Liver (tissue), 9 donors: ENCODE results near the gene IWS1. TPM values are rescaled to one million over a fixed set of nuclear protein-coding genes. Genes with fewer than 3 reads are reported as not detected.

ENCODE experiments used
- DNase-seq: peaks from one replicate; pipeline ENCODE4 v3.0.0-alpha.2; 2017; ENCODE audit warnings: low spot score
- H3K27ac ChIP-seq, 2 donors: one replicate each; pipeline ENCODE4 v1.7.0; 2013; ENCODE audit warnings: inconsistent platforms in 2 of 2, low read length in 2 of 2, control low read depth in 1 of 2, low read depth in 1 of 2, mild to moderate bottlenecking in 1 of 2
- H3K27me3 ChIP-seq, 4 donors: one replicate each; pipeline versions ENCODE4 v1.6.1 to v1.7.0; 2013; ENCODE audit warnings: low read length in 3 of 4, inconsistent platforms in 1 of 4, mild to moderate bottlenecking in 1 of 4, moderate library complexity in 1 of 4; ENCODE audit not compliant: control insufficient read depth in 4 of 4, insufficient read depth in 4 of 4
- H3K36me3 ChIP-seq, 4 donors: one replicate each; pipeline versions ENCODE4 v1.6.1 to v1.7.0; 2013; ENCODE audit warnings: low read length in 3 of 4, mild to moderate bottlenecking in 3 of 4, low read depth in 1 of 4, moderate library complexity in 1 of 4; ENCODE audit not compliant: control insufficient read depth in 4 of 4, insufficient read depth in 3 of 4
- H3K4me1 ChIP-seq, 4 donors: one replicate each; pipeline versions ENCODE4 v1.6.1 to v1.7.0; 2013; ENCODE audit warnings: low read length in 3 of 4, mild to moderate bottlenecking in 3 of 4, moderate library complexity in 1 of 4; ENCODE audit not compliant: control insufficient read depth in 4 of 4, insufficient read depth in 4 of 4
- H3K4me3 ChIP-seq, 3 donors: one replicate each; pipeline versions ENCODE4 v1.6.1 to v1.7.0; 2013; ENCODE audit warnings: low read length in 3 of 3, control low read depth in 1 of 3, low read depth in 1 of 3, mild to moderate bottlenecking in 1 of 3
- H3K9ac ChIP-seq, 2 donors: one replicate each; pipeline ENCODE4 v1.7.0; 2013; ENCODE audit warnings: low read length in 2 of 2, mild to moderate bottlenecking in 2 of 2, moderate library complexity in 2 of 2, control low read depth in 1 of 2, low read depth in 1 of 2
- H3K9me3 ChIP-seq, 4 donors: one replicate each; pipeline versions ENCODE4 v1.6.1 to v1.7.0; 2013; ENCODE audit warnings: low read length in 3 of 4; ENCODE audit not compliant: control insufficient read depth in 4 of 4
- ATF3 ChIP-seq: IDR thresholded peaks from 2 replicates; pipeline ENCODE4 v1.6.1; 2016; ENCODE audit warnings: antibody characterized with exemption
- CTCF ChIP-seq: fragments of 150-350 bp; IDR thresholded peaks from 2 replicates; pipeline ENCODE4 v1.5.1; 2017; ENCODE audit warnings: improper control_type of control experiment, low read depth, low read length; ENCODE audit not compliant: missing input control
- EGR1 ChIP-seq, 2 donors: IDR thresholded peaks; 2 replicates each; pipeline ENCODE4 v1.6.1; 2016 to 2018; ENCODE audit warnings: antibody characterized with exemption in 2 of 2, low read depth in 2 of 2
- FOXA1 ChIP-seq: IDR thresholded peaks from 2 replicates; pipeline ENCODE4 v1.6.1; 2016; ENCODE audit warnings: antibody characterized with exemption
- FOXA2 ChIP-seq: IDR thresholded peaks from 2 replicates; pipeline ENCODE4 v1.6.1; 2016; ENCODE audit warnings: antibody characterized with exemption
- GABPA ChIP-seq, 2 donors: IDR thresholded peaks in 1 of 2; conservative IDR thresholded peaks in 1 of 2; 2 replicates each; pipeline ENCODE4 v1.6.1; 2016; ENCODE audit warnings: antibody characterized with exemption in 2 of 2, mild to moderate bottlenecking in 1 of 2, moderate library complexity in 1 of 2
- HNF4A ChIP-seq, 2 donors: conservative IDR thresholded peaks; 2 replicates each; pipeline ENCODE4 v1.6.1; 2016; ENCODE audit warnings: antibody characterized with exemption in 2 of 2, mild to moderate bottlenecking in 2 of 2
- HNF4G ChIP-seq: IDR thresholded peaks from 2 replicates; pipeline ENCODE4 v1.6.1; 2016; ENCODE audit warnings: antibody characterized with exemption
- JUND ChIP-seq, 2 donors: IDR thresholded peaks; 2 replicates each; pipeline ENCODE4 v1.6.1; 2016; ENCODE audit warnings: antibody characterized with exemption in 2 of 2
- NR2F2 ChIP-seq: IDR thresholded peaks from 2 replicates; pipeline ENCODE4 v1.6.1; 2016; ENCODE audit warnings: antibody characterized with exemption
- RAD21 ChIP-seq, 2 donors: IDR thresholded peaks; 2 replicates each; pipeline ENCODE4 v1.6.1; 2016; ENCODE audit warnings: antibody characterized with exemption in 2 of 2, mild to moderate bottlenecking in 2 of 2
- REST ChIP-seq: IDR thresholded peaks from 2 replicates; pipeline ENCODE4 v1.6.1; 2016; ENCODE audit warnings: antibody characterized with exemption, mild to moderate bottlenecking
- RXRA ChIP-seq, 2 donors: IDR thresholded peaks; 2 replicates each; pipeline ENCODE4 v1.6.1; 2017 to 2018; ENCODE audit warnings: antibody characterized with exemption in 2 of 2, mild to moderate bottlenecking in 1 of 2
- SP1 ChIP-seq: IDR thresholded peaks from 2 replicates; pipeline ENCODE4 v1.6.1; 2018; ENCODE audit warnings: antibody characterized with exemption, mild to moderate bottlenecking
- TAF1 ChIP-seq: conservative IDR thresholded peaks from 2 replicates; pipeline ENCODE4 v1.6.1; 2016; ENCODE audit warnings: antibody characterized with exemption, mild to moderate bottlenecking
- YY1 ChIP-seq: IDR thresholded peaks from 2 replicates; pipeline ENCODE4 v1.6.1; 2016; ENCODE audit warnings: antibody characterized with exemption, mild to moderate bottlenecking
- WGBS: extraction: QIAGEN DNeasy Blood & Tissue Kit; methylation state at CpG from one replicate; pipeline ENCODE4 v1.1.7; 2013; 5-methylcytosine and 5-hydroxymethylcytosine counted together
- polyA plus RNA-seq, 2 donors: library from polyadenylated mRNA; stranded (reverse) in 1 of 2; unstranded in 1 of 2; fragments of 200-250 nt in 1 of 2; fragments of >200 nt in 1 of 2; fragmentation: Nextera tagmentation in 1 of 2; extraction: Ambion mirVana in 1 of 2; gene quantifications; one replicate each; pipeline versions ENCODE4 v1.2.1 to v1.2.3, GENCODE V29; 2013 to 2015
- total RNA-seq, 2 donors: library from RNA; depleted of rRNA; stranded (reverse); fragments of >200 nt; gene quantifications; one replicate each; pipeline ENCODE4 v1.2.3, GENCODE V29; 2014
- TF ChIP-seq, protein P1 (sequence below): IDR thresholded peaks from 2 replicates; pipeline ENCODE4 v1.6.1; 2016; ENCODE audit warnings: antibody characterized with exemption
- TF ChIP-seq, protein P2 (sequence below): IDR thresholded peaks from 2 replicates; pipeline ENCODE4 v1.6.1; 2016; ENCODE audit warnings: antibody characterized with exemption
- donor health status: healthy.
- donor health status: healthy.
- donor health status: healthy.
- donor health status: healthy.
- donor health status: healthy.

IWS1 gene
- total and polyA plus RNA-seq, 4 donors = 13.0 to 28.9 (median 22.8) TPM

GRCh38 chr2:127471286-127471988 lies 54.9 kb downstream of the IWS1 start:
- H3K36me3 ChIP-seq = peaks cover 0 to 11% (median under 1%) of the 10 kb centered on the region in 4 donors
- H3K4me3 ChIP-seq = no peak overlapping the region
- WGBS = 62% methylated on average over 4 of the region's 4 CpGs
- H3K27ac ChIP-seq = peak overlapping the region; percentile 36 to 66
- H3K4me1 ChIP-seq = peaks cover 0 to 27% (median 2%) of the 10 kb centered on the region in 4 donors
- H3K9ac ChIP-seq = no peak overlapping the region
- H3K9me3 ChIP-seq = no peaks in the 10 kb centered on the region
- TF ChIP-seq FOXA1 (no peak), HNF4A (conservative IDR thresholded peaks at IDR 0.05) (peak; percentile 80 to 88), EGR1 (IDR thresholded peaks at IDR 0.05; ENCODE audit: low read depth in 2 of 2) (no peak), GABPA (IDR thresholded peaks at IDR 0.05 in 1 of 2, conservative IDR thresholded peaks at IDR 0.05 in 1 of 2) (no peak), SP1 (peak; percentile 45), TAF1 (no peak), CTCF (no peak), HNF4G (peak; percentile 37), JUND (IDR thresholded peaks at IDR 0.05) (peak in 1 of 2 donors; percentile 28), NR2F2 (no peak), YY1 (peak; percentile 39), REST (no peak), ATF3 (no peak), RXRA (IDR thresholded peaks at IDR 0.05) (peak; percentile 35 to 64), RAD21 (IDR thresholded peaks at IDR 0.05) (peak in 1 of 2 donors; percentile 10), FOXA2 (peak; percentile 30)
- TF ChIP-seq, protein P1, sequence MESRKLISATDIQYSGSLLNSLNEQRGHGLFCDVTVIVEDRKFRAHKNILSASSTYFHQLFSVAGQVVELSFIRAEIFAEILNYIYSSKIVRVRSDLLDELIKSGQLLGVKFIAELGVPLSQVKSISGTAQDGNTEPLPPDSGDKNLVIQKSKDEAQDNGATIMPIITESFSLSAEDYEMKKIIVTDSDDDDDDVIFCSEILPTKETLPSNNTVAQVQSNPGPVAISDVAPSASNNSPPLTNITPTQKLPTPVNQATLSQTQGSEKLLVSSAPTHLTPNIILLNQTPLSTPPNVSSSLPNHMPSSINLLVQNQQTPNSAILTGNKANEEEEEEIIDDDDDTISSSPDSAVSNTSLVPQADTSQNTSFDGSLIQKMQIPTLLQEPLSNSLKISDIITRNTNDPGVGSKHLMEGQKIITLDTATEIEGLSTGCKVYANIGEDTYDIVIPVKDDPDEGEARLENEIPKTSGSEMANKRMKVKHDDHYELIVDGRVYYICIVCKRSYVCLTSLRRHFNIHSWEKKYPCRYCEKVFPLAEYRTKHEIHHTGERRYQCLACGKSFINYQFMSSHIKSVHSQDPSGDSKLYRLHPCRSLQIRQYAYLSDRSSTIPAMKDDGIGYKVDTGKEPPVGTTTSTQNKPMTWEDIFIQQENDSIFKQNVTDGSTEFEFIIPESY = no peak
- TF ChIP-seq, protein P2, sequence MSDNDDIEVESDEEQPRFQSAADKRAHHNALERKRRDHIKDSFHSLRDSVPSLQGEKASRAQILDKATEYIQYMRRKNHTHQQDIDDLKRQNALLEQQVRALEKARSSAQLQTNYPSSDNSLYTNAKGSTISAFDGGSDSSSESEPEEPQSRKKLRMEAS = no peak
- no peak for DNase-seq
- H3K27me3 ChIP-seq = no peaks in the 10 kb centered on the region
